Retinal pigment epithelial cell (primary cell): ENCODE data around the gene ZC3H18.

Experiments used
- DNase-seq: peaks from one replicate; pipeline ENCODE4 v3.0.0-alpha.2; 2010; ENCODE audit warnings: low read depth
- H3K4me3 ChIP-seq: 2 replicates; pipeline ENCODE4 v1.5.1; 2011; ENCODE audit warnings: mild to moderate bottlenecking, low read length, control low read depth, moderate library complexity
- CTCF ChIP-seq: conservative IDR thresholded peaks from 2 replicates; pipeline ENCODE4 v1.5.1; 2011; ENCODE audit warnings: low read depth, low read length, control low read depth, inconsistent platforms

Gene ZC3H18

DNA sequence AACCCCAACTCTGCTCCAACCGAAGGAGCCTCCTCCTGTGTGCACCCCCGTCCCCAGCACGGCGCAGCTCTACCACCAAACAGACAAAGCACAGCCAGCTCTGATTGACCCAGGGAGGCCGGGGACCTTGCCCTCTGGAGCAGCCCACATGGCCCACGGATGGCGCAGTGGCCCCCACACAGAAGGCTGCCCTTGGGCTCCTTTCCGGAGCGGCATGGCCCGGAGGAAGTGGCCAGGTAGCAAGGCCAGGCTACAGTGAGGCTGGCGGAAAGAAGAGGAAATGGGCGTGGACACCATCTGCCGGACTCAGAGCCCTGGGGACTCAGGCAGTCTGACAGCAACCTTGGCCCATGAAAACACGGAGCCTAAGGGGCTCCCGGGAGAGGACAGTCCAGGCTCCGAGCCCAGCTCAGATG, 19.9 kb upstream of the ZC3H18 start:
- DNase-seq, result no peak
- H3K4me3 ChIP-seq, result no peak overlapping the region
- no peak for TF ChIP-seq CTCF

DNA sequence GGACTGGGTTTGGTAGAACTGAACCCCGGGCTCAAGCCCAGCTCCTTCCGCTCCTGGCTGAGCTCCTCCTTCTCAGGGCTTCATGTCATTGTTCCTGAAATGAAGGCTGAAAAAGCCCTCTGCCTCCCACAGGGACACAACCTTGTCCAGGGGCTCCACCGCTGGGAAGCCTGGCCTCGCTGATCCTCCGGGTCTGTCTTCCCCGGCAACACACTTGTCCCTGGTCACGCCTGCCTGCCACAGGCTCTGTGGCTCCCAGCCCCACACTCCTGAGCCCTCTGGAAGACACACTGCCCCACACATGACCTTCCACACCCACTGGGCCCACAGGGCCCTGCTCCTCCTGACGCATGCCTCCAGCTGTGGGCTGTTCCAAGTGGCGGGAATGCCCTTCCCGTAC, 18.0 kb upstream of the ZC3H18 start:
- no peak overlapping the region for H3K4me3 ChIP-seq
- no peak for TF ChIP-seq CTCF
- no peak for DNase-seq

- no peak for TF ChIP-seq CTCF
- DNase-seq, result no peak
Observed at GRCh38 chr16:88552815-88553214, 17.4 kb upstream of the ZC3H18 start.

DNA sequence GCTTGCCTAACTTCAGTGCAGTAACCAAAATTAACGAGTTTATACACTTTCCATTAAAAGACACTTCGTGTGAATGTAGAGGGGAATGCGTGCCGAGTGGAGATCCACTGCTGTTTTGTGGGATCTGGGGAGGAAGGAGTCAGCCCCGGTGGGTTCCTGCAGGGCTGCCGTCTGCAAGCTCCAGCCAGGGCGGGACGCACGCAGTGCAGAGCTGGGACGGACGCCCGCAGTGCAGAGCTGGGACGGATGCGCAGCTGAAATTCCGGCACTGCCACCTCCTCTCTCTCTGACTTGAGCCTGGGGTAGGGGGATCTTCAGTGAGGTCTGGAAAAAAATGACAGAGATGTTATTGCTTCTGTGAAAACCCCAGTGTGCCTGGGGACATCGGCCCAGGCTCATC, 16.5 kb upstream of the ZC3H18 start:
- H3K4me3 ChIP-seq, result no peak overlapping the region
- DNase-seq, result no peak
- TF ChIP-seq CTCF, result no peak

More at GRCh38 chr16:88552815-88553214, 17.4 kb upstream of the ZC3H18 start:
- no peak overlapping the region for H3K4me3 ChIP-seq

DNA sequence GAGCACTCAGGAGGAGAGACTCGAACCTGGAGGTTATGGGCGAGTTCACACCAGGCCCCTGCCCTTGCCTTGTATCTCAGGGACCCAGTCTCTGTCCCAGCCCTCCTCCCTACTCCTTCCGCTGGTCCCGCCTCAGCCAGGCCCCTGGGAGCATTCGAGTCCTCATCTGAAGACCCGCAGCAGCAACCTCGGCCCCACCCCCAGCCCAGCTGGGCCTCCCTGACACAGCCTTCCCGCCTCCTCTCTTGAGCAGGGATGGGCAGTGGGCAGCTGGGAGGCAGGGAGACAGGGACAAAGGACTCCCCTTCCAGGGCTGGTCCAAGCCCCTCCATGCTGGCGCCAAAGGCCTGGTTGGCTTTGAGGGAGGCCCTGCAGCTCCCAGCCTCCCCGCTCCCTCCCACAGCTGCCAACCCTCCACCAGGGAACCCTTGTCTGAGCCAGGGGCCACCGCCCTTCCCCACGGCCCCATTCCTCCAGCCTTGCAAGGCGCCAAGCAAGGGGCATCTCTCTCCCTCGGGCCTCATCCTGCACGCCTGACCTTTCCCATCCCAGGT, 15.4 kb upstream of the ZC3H18 start:
- H3K4me3 ChIP-seq, result no peak overlapping the region
- TF ChIP-seq CTCF, result no peak
- DNase-seq, result no peak

DNA sequence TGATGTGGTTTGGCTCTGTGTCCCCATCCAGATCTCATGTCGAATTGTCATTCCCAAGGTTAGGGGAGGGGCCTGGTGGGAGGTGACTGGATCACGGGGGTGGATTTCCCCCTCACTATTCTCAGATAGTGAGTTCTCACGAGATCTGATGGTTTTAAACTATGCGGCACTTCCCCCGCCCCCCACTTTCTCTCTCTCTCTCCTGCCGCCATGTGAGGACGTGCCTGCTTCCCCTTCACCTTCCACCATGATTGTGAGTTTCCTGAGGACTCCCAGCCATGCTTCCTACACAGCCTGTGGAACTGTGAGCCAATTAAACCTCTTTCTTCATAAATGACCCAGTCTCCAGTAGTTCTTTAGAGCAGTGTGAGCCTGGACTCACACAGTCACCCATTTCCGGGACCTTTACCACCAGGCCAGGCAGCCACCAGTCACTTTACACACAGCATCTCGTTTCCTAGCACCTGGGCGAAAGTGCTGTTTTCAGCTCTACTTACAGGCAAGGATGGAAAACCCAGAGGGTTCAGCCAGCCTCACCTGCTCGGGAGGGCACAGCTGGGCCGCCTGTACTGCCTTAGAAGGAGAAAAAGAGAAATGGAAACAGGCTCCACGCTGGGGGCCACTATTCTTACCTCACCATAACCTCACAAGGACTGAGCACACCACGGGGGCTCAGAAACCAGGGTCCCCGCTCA, 13.8 kb upstream of the ZC3H18 start:
- no peak for TF ChIP-seq CTCF
- no peak for DNase-seq
- no peak overlapping the region for H3K4me3 ChIP-seq
